ENCODE measurements around the gene NLGN1. TPM values are rescaled to one million over a fixed set of nuclear protein-coding genes. Genes with fewer than 3 reads are reported as not detected.

The NLGN1 gene
- polyA plus RNA-seq, 1 donor from 2014 or later = 2.7 TPM

DNA sequence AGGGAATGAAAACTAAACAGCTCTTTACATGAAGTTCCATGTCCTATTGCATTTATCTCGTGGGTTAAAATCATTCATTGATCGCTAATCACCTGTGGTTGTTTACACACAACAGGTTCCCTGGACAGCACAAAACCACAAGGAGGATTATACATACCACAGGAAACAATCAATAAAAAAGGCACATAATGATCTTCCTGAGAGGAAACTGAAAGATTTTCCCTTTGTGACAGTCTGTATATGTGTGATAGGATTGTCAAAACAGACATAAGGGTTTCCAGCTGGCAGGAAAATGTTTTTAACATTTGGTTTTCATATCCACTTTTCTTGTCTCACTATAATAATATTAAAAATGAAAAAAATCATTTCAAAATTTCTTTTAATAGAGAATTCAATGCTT, 541.8 kb downstream of the NLGN1 start:
- Histone ChIP-seq H3K79me2 (replicated peaks; ENCODE audit: insufficient read depth, low read length) (no peaks in the 10 kb centered on the region), H3K36me3 (ENCODE audit: insufficient read depth, low read length) (no peaks in the 10 kb centered on the region), H3K4me2 (ENCODE audit: low read length) (no peak overlapping the region), H3K27ac (ENCODE audit: low read length) (no peak overlapping the region), H3F3A (ENCODE audit: insufficient read depth, low read length, poor library complexity, severe bottlenecking) (no peaks in the 10 kb centered on the region), H4K20me1 (ENCODE audit: insufficient read depth) (no peaks in the 10 kb centered on the region), H3K27me3 (ENCODE audit: insufficient read depth, low read depth, low read length) (no peaks in the 10 kb centered on the region), H3K9me3 (ENCODE audit: low read length) (no peaks in the 10 kb centered on the region), H2AFZ (ENCODE audit: low read depth, low read length) (no peak overlapping the region), H3K9ac (ENCODE audit: low read length) (no peak overlapping the region), H3K4me3 (ENCODE audit: low read length) (no peak overlapping the region), H3K9me2 (ENCODE audit: insufficient read depth, low read length) (no peaks in the 10 kb centered on the region)
- TF ChIP-seq, protein P1, sequence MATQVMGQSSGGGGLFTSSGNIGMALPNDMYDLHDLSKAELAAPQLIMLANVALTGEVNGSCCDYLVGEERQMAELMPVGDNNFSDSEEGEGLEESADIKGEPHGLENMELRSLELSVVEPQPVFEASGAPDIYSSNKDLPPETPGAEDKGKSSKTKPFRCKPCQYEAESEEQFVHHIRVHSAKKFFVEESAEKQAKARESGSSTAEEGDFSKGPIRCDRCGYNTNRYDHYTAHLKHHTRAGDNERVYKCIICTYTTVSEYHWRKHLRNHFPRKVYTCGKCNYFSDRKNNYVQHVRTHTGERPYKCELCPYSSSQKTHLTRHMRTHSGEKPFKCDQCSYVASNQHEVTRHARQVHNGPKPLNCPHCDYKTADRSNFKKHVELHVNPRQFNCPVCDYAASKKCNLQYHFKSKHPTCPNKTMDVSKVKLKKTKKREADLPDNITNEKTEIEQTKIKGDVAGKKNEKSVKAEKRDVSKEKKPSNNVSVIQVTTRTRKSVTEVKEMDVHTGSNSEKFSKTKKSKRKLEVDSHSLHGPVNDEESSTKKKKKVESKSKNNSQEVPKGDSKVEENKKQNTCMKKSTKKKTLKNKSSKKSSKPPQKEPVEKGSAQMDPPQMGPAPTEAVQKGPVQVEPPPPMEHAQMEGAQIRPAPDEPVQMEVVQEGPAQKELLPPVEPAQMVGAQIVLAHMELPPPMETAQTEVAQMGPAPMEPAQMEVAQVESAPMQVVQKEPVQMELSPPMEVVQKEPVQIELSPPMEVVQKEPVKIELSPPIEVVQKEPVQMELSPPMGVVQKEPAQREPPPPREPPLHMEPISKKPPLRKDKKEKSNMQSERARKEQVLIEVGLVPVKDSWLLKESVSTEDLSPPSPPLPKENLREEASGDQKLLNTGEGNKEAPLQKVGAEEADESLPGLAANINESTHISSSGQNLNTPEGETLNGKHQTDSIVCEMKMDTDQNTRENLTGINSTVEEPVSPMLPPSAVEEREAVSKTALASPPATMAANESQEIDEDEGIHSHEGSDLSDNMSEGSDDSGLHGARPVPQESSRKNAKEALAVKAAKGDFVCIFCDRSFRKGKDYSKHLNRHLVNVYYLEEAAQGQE (IDR thresholded peaks at IDR 0.05; ENCODE audit: borderline replicate concordance) = peak; percentile 89
- peak; percentile 86 for TF ChIP-seq EP300 (conservative IDR thresholded peaks at IDR 0.05; ENCODE audit: poor library complexity, severe bottlenecking)
- no peak for TF ChIP-seq MXI1 (conservative IDR thresholded peaks at IDR 0.05; ENCODE audit: poor library complexity, severe bottlenecking)
- peak; percentile 53 for TF ChIP-seq POLR2AphosphoS5 (IDR thresholded peaks at IDR 0.05)

- H3K4me2 ChIP-seq (ENCODE audit: low read length) = no peak overlapping the region
- no peaks in the 10 kb centered on the region for H3K79me2 ChIP-seq (replicated peaks; ENCODE audit: insufficient read depth, low read length)
- H4K20me1 ChIP-seq (ENCODE audit: insufficient read depth) = no peaks in the 10 kb centered on the region
- H3K36me3 ChIP-seq (ENCODE audit: insufficient read depth, low read length) = no peaks in the 10 kb centered on the region
- TF ChIP-seq TAF1 (IDR thresholded peaks at IDR 0.05; ENCODE audit: low read depth) (no peak), EZH2 (IDR thresholded peaks at IDR 0.05; ENCODE audit: borderline replicate concordance, insufficient read depth, low read length, poor library complexity, severe bottlenecking) (no peak), POLR2AphosphoS5 (IDR thresholded peaks at IDR 0.05) (no peak), MXI1 (conservative IDR thresholded peaks at IDR 0.05; ENCODE audit: poor library complexity, severe bottlenecking) (no peak)
- H2AFZ ChIP-seq (ENCODE audit: low read depth, low read length) = no peak overlapping the region
- H3K9ac ChIP-seq (ENCODE audit: low read length) = no peak overlapping the region
- H3F3A ChIP-seq (ENCODE audit: insufficient read depth, low read length, poor library complexity, severe bottlenecking) = no peaks in the 10 kb centered on the region
- no peaks in the 10 kb centered on the region for H3K9me2 ChIP-seq (ENCODE audit: insufficient read depth, low read length)
- H3K9me3 ChIP-seq (ENCODE audit: low read length) = no peaks in the 10 kb centered on the region
- H3K27me3 ChIP-seq (ENCODE audit: insufficient read depth, low read depth, low read length) = no peaks in the 10 kb centered on the region
- no peak overlapping the region for H3K27ac ChIP-seq (ENCODE audit: low read length)
- H3K4me3 ChIP-seq (ENCODE audit: low read length) = no peak overlapping the region
Observed at GRCh38 chr3:173943264-173943663, 545.7 kb downstream of the NLGN1 start.

DNA sequence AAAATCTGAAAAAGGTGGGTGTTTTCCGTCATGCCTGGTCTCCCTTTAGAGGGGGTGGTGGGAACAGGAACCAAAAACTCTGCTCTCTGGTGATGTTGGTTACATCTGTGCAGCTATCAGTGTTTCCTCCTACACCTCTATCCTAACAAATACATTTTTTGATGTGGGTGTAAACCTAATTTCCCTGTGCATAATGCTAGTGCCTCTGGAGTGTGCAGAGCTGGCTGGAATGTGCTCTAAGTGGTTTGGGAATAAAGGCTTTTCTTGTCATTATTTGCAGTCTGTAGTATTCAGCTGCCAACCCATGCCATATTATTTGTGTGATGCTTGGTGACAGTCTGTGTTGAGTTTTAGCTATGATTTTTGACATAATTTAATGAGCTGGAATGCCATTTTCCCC, 547.6 kb downstream of the NLGN1 start:
- Histone ChIP-seq H3K27me3 (ENCODE audit: insufficient read depth, low read depth, low read length) (no peaks in the 10 kb centered on the region), H3K4me3 (ENCODE audit: low read length) (no peak overlapping the region), H3K36me3 (ENCODE audit: insufficient read depth, low read length) (no peaks in the 10 kb centered on the region), H3K9me3 (ENCODE audit: low read length) (no peaks in the 10 kb centered on the region), H3F3A (ENCODE audit: insufficient read depth, low read length, poor library complexity, severe bottlenecking) (no peaks in the 10 kb centered on the region), H3K27ac (ENCODE audit: low read length) (no peak overlapping the region), H3K79me2 (replicated peaks; ENCODE audit: insufficient read depth, low read length) (no peaks in the 10 kb centered on the region), H2AFZ (ENCODE audit: low read depth, low read length) (no peak overlapping the region), H3K9ac (ENCODE audit: low read length) (no peak overlapping the region), H4K20me1 (ENCODE audit: insufficient read depth) (no peaks in the 10 kb centered on the region), H3K9me2 (ENCODE audit: insufficient read depth, low read length) (no peaks in the 10 kb centered on the region), H3K4me2 (ENCODE audit: low read length) (no peak overlapping the region)
- TF ChIP-seq POLR2AphosphoS5 (IDR thresholded peaks at IDR 0.05) (peak; percentile 81), TAF1 (IDR thresholded peaks at IDR 0.05; ENCODE audit: low read depth) (no peak), EP300 (conservative IDR thresholded peaks at IDR 0.05; ENCODE audit: poor library complexity, severe bottlenecking) (peak; percentile 86), SMC3 (conservative IDR thresholded peaks at IDR 0.05; ENCODE audit: poor library complexity) (no peak)
- TF ChIP-seq, protein P2, sequence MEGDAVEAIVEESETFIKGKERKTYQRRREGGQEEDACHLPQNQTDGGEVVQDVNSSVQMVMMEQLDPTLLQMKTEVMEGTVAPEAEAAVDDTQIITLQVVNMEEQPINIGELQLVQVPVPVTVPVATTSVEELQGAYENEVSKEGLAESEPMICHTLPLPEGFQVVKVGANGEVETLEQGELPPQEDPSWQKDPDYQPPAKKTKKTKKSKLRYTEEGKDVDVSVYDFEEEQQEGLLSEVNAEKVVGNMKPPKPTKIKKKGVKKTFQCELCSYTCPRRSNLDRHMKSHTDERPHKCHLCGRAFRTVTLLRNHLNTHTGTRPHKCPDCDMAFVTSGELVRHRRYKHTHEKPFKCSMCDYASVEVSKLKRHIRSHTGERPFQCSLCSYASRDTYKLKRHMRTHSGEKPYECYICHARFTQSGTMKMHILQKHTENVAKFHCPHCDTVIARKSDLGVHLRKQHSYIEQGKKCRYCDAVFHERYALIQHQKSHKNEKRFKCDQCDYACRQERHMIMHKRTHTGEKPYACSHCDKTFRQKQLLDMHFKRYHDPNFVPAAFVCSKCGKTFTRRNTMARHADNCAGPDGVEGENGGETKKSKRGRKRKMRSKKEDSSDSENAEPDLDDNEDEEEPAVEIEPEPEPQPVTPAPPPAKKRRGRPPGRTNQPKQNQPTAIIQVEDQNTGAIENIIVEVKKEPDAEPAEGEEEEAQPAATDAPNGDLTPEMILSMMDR (IDR thresholded peaks at IDR 0.05; ENCODE audit: poor library complexity, severe bottlenecking) = no peak
- TF ChIP-seq, protein P1 (IDR thresholded peaks at IDR 0.05; ENCODE audit: borderline replicate concordance) = peak; percentile 87

Measured in neural cell (in vitro differentiated cells).